Progenitor cell of endocrine pancreas (in vitro differentiated cells): ENCODE data around the gene TNN. TPM values are rescaled to one million over a fixed set of nuclear protein-coding genes. Genes with fewer than 3 reads are reported as not detected.

Experiments
- DNase-seq: peaks from one replicate; pipeline ENCODE4 v3.0.0; 2021; ENCODE audit warnings: low spot score; ENCODE audit not compliant: unreplicated experiment
- H3K27ac Mint-ChIP-seq: 2 replicates; pipeline ENCODE4 v1.8.0; 2021; ENCODE audit warnings: mild to moderate bottlenecking, moderate library complexity, mixed read lengths
- H3K27me3 Mint-ChIP-seq: 2 replicates; pipeline ENCODE4 v1.8.0; 2021; ENCODE audit warnings: mixed read lengths
- H3K36me3 Mint-ChIP-seq: 2 replicates; pipeline ENCODE4 v1.8.0; 2022; ENCODE audit warnings: mixed read lengths; ENCODE audit not compliant: insufficient read depth
- H3K4me1 Mint-ChIP-seq: 2 replicates; pipeline ENCODE4 v1.8.0; 2021; ENCODE audit warnings: low read depth, mixed read lengths
- H3K4me3 Mint-ChIP-seq: 2 replicates; pipeline ENCODE4 v1.8.0; 2021; ENCODE audit warnings: low read depth, mild to moderate bottlenecking, moderate library complexity, mixed read lengths
- H3K9me3 Mint-ChIP-seq: 2 replicates; pipeline ENCODE4 v1.8.0; 2021; ENCODE audit warnings: low read depth, mixed read lengths
- CTCF ChIP-seq: fragments of 200-600 bp; sonication (generic); IDR thresholded peaks from one replicate; pipeline ENCODE4 v1.5.0; 2021; ENCODE audit warnings: antibody characterized with exemption, mild to moderate bottlenecking; ENCODE audit not compliant: unreplicated experiment
- total RNA-seq: library from RNA; stranded (reverse); gene quantifications from 2 replicates; pipeline ENCODE4 v1.2.1, GENCODE V29; 2021

The TNN gene
- total RNA-seq, 1 donor from 2014 or later, result 0.48 TPM

DNA sequence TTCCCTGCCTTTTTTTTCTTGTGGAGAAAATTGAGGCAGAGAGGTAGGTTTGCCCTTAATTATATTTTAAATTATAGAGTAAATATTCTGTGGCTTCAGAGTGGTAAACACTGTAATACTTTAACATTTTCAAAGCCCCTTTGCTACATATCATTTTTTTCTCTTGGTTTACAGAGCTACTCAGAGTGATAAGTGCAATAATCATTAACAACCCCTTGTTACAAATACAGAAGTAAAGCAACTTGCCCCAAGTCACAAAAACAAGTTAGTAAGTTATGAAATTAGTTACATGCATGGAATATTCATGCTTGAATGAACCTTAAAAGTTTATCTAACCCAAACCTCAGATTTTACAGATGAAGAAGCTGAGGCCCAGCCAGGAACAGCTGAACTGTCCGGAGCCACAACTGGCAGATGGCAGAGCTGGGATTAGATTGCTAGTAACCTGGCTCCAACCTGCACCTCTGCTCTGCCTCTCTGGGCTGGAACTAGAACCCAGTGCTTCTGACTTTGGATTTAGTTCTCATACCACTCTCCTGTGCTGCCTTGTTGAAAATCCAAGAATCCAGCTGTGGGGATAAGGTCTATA lies 48.7 kb downstream of the TNN start:
- H3K27ac Mint-ChIP-seq, result no peak overlapping the region
- no peaks in the 10 kb centered on the region for H3K27me3 Mint-ChIP-seq
- peaks cover 1% of the 10 kb centered on the region for H3K36me3 Mint-ChIP-seq
- no peak for TF ChIP-seq CTCF
- H3K4me3 Mint-ChIP-seq, result no peak overlapping the region
- peaks cover 14% of the 10 kb centered on the region for H3K9me3 Mint-ChIP-seq
- no peak for DNase-seq
- H3K4me1 Mint-ChIP-seq, result peaks cover 8% of the 10 kb centered on the region

DNA sequence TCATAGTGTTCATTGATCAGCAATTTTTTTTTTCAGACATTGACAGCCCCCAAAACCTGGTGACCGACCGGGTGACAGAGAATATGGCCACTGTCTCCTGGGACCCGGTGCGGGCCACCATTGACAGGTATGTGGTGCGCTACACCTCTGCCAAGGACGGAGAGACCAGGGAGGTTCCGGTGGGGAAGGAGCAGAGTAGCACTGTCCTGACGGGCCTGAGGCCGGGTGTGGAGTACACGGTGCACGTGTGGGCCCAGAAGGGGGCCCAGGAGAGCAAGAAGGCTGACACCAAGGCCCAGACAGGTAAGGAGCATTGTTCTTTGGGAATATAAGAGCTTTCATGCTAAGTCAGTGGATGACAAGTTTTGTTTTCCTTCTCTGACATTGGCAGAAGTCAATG lies 49.3 kb downstream of the TNN start:
- peaks cover 1% of the 10 kb centered on the region for H3K36me3 Mint-ChIP-seq
- no peaks in the 10 kb centered on the region for H3K27me3 Mint-ChIP-seq
- no peak overlapping the region for H3K4me3 Mint-ChIP-seq
- no peak overlapping the region for H3K27ac Mint-ChIP-seq
- TF ChIP-seq CTCF, result no peak
- no peak for DNase-seq
- H3K4me1 Mint-ChIP-seq, result peaks cover 8% of the 10 kb centered on the region
- peaks cover 14% of the 10 kb centered on the region for H3K9me3 Mint-ChIP-seq

DNA sequence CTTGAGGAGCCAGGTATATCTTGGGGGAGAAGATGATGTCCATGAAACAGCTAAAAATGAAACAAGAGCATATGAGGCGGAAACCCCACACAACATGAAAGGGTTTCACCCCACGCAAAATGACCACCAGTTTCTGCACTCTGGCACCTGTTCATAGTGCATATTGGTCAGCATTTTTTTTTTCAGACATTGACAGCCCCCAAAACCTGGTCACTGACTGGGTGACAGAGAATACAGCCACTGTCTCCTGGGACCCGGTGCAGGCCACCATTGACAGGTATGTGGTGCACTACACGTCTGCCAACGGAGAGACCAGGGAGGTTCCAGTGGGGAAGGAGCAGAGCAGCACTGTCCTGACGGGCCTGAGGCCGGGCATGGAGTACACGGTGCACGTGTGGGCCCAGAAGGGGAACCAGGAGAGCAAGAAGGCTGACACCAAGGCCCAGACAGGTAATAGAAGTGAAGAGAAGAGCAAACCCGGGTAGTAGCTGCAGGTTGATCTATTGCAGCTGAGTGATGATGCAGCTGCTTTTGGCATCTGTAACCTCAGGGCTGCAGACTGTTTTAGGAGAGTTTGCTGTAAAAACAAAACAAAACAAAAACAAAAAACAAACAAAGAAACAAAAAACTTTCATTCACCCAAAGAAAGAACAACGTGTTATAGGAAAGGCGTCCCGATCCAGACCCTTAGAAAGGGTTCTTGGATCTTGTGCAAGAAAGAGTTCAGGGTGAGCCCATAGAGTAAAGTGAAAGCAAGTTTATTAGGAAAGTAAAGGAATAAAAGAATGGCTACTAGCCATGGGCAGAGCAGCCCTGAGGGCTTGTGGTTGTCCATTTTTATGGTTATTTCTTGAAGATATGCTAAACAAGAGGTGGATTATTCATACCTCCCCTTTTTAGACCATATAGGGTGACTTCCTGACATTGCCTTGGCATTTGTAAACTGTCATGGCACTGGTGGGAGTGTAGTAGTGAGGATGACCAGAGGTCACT lies 51.0 kb downstream of the TNN start:
- H3K4me1 Mint-ChIP-seq, result peaks cover 8% of the 10 kb centered on the region
- H3K27ac Mint-ChIP-seq, result no peak overlapping the region
- H3K36me3 Mint-ChIP-seq, result no peaks in the 10 kb centered on the region
- DNase-seq, result no peak
- TF ChIP-seq CTCF, result no peak
- H3K4me3 Mint-ChIP-seq, result no peak overlapping the region
- H3K27me3 Mint-ChIP-seq, result no peaks in the 10 kb centered on the region
- H3K9me3 Mint-ChIP-seq, result peaks cover 6% of the 10 kb centered on the region

DNA sequence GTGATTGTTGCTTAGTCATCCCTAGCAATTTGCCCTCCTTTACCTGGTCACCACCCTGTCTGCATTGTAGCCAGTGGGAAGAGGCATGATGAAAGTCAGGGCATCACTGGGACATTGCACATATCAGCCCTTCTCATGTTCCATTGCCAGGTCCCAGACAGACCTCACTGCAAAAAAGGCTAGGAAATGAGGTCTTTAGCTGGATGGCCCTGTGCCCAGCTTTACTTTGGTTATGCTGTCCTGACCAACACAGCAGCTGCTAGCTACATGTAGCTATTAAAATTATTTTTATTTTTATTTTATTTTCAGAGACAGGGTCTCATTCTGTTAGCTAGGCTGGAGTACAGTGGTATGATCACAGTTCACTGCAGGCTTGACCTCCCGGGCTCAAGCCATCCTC lies 52.9 kb downstream of the TNN start:
- Mint-ChIP-seq H3K4me3 (no peak overlapping the region), H3K4me1 (peaks cover 8% of the 10 kb centered on the region), H3K27ac (no peak overlapping the region), H3K27me3 (no peaks in the 10 kb centered on the region), H3K9me3 (no peaks in the 10 kb centered on the region), H3K36me3 (no peaks in the 10 kb centered on the region)
- no peak for TF ChIP-seq CTCF
- DNase-seq, result no peak

GRCh38 chr1:175124861-175125260 lies 57.2 kb downstream of the TNN start:
- Mint-ChIP-seq H3K27ac (no peak overlapping the region), H3K9me3 (no peaks in the 10 kb centered on the region), H3K36me3 (no peaks in the 10 kb centered on the region), H3K4me1 (no peaks in the 10 kb centered on the region), H3K4me3 (no peak overlapping the region), H3K27me3 (no peaks in the 10 kb centered on the region)
- no peak for TF ChIP-seq CTCF
- no peak for DNase-seq
